GM12875 (cell line): ENCODE data around the gene ESR2.

Experiments used
- H3K4me3 ChIP-seq: one replicate; pipeline ENCODE4 v1.5.1; 2011; ENCODE audit warnings: low read depth, low read length, control low read depth
- TF ChIP-seq, protein P1 (sequence below): IDR thresholded peaks from 2 replicates; pipeline ENCODE4 v1.5.1; 2011; ENCODE audit warnings: low read depth, mild to moderate bottlenecking, control low read depth, inconsistent platforms, low read length, moderate library complexity, borderline replicate concordance; ENCODE audit not compliant: insufficient read depth

Gene ESR2

DNA sequence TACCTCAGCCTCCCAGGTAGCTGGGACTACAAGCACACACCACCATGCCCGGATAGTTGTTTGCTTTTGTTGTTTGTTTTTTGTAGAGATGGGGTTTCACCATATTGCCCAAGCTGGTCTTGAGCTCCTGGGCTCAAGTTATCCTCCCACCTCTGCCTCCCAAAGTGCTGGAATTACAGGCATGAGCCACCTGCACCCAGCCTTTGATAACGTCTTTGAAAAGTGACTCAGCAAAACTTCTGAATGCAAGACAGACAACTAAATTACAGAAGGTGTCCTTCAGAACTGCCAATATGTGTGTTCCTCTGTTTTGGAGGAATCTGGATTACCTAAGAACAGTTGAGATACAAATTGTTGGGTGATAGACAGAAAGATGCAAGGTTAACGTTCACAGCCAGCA, 99.8 kb downstream of the ESR2 start:
- no peak overlapping the region for H3K4me3 ChIP-seq
- TF ChIP-seq, protein P1, sequence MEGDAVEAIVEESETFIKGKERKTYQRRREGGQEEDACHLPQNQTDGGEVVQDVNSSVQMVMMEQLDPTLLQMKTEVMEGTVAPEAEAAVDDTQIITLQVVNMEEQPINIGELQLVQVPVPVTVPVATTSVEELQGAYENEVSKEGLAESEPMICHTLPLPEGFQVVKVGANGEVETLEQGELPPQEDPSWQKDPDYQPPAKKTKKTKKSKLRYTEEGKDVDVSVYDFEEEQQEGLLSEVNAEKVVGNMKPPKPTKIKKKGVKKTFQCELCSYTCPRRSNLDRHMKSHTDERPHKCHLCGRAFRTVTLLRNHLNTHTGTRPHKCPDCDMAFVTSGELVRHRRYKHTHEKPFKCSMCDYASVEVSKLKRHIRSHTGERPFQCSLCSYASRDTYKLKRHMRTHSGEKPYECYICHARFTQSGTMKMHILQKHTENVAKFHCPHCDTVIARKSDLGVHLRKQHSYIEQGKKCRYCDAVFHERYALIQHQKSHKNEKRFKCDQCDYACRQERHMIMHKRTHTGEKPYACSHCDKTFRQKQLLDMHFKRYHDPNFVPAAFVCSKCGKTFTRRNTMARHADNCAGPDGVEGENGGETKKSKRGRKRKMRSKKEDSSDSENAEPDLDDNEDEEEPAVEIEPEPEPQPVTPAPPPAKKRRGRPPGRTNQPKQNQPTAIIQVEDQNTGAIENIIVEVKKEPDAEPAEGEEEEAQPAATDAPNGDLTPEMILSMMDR = no peak

GRCh38 chr14:64193821-64194220, 100.3 kb downstream of the ESR2 start:
- TF ChIP-seq, protein P1 = no peak
- no peak overlapping the region for H3K4me3 ChIP-seq

DNA sequence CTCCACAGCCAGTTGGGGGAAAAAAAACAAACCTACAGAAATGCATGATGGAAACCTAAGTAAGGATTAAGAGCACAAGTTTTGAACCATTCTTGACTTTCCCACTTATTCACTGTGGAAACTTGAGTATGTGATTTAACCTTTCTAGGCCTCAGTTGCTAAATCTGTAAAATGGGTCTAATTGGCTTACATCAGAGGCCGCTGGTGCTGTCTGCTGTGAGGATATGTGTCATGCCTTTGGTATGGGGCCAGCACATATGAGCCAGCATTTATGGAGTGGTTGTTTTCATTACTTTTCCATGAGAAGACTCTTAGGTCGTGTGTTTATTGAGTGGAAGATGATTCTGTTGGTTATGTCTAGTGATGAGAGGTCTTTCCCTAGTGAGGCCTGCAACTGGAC, 102.4 kb downstream of the ESR2 start:
- H3K4me3 ChIP-seq = no peak overlapping the region
- TF ChIP-seq, protein P1 = no peak

DNA sequence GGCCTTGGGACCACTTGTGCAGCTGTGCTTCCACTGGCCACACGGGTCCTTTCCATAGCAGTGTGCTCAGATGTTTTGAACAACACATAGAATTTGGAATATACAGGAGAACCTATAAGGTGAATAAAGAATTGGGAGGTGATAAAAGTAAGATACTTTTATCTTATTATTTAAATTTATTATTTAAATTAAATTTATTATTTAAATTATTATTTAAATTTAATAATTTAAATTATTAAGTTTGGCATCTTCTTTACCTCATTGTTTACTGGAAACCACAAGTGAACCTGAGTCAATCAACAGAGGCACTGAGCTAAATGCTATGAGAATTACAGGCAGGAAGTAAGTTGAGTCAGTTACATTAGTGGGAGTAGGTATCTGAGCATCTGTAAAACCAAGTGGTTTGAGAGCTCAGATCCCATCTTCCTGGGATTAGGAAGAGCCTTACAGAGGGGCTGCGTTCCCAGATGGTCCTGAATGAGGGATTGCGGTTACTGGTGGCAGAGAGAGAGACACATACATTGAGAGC, 103.1 kb downstream of the ESR2 start:
- H3K4me3 ChIP-seq = no peak overlapping the region
- TF ChIP-seq, protein P1 = no peak

GRCh38 chr14:64187331-64187730, 106.8 kb downstream of the ESR2 start:
- TF ChIP-seq, protein P1 = no peak
- H3K4me3 ChIP-seq = no peak overlapping the region

DNA sequence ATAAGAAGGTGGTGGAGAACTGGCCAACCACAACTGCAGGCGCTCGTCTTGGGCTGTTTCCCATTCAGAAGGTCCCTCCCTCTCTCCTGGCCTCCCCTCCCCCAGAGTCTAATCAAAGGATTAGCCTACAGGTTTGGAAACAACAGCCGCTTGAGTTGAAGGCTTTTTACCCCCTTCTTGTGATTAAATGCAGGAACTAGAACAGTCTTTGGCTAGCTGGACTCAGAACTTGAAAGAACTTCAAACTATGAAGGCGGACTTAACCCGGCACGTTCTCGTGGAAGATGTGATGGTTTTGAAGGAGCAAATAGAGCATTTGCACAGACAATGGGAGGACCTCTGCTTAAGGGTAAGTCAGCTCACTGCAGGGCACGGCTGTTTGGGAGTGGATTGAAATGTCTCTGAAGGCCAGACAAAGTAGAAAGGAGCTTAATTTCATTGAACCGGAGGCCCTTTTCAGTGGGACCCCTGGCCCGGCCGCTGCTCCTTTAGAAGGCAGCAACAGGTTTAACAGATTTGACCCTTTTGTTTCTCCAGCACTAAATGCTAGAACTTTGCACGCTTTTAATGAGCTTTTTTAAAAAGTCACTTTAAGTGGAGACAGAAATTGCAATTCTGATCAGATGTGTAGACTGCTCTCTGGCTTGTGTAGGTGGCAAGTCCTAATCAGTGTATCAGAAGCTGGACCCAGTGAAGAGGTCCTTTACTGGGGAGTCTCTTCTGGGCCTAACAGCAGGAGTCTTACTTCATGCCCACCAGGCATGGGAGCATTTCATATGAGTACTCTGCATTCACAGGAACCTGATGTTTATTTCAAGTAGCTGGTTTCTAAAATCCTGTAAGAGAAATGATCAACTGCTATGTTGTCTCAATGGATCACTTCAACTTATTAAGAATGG, 107.7 kb downstream of the ESR2 start:
- no peak overlapping the region for H3K4me3 ChIP-seq
- TF ChIP-seq, protein P1 = no peak

- TF ChIP-seq, protein P1 = no peak
- no peak overlapping the region for H3K4me3 ChIP-seq
Measured at GRCh38 chr14:64185184-64185583, 109.0 kb downstream of the ESR2 start.
